Measurements from ENCODE around the gene UBALD1. TPM values are rescaled to one million over a fixed set of nuclear protein-coding genes. Genes with fewer than 3 reads are reported as not detected.

UBALD1 gene
- total RNA-seq, 1 experiment from 2014 or later = 45.9 TPM

DNA sequence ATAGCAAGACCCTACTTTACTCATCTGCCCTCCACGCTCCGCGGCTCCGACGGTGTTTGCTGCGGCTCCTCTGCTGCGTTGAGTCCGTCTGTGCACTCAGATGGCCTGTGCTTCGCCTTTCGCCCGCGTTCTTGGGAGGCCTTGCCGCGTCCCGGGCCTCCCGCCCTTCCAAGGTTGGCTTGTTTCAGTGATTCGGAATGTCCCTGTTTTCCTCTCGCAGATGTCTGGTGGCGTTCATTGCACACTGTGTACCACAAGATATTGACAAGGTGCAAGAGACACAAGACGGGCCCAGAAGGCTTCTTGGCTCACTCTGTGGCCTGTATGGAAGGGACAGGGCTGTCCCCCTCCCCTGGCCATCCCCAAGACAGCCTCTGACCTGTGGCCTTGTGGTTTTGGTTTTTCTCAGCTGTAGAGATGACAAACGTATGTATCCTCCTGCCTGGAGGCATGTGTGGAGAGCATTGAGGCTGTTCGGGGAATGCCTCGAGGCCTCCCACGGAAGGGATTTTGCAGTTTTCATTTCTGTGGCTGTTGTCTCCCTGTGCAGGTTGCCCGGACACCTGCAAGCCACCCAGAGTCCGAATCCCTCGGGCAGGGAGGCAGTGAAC, 25.3 kb upstream of the UBALD1 start:
- no peaks in the 10 kb centered on the region; a peak in 1 of 4 replicates for H3K36me3 ChIP-seq (ENCODE audit: control insufficient read depth in 1 of 2, insufficient read depth in 2 of 2, low read length in 2 of 2)
- no peak overlapping the region for H2AFZ ChIP-seq (ENCODE audit: low read depth, low read length, poor library complexity, severe bottlenecking)
- H3K9ac ChIP-seq (ENCODE audit: low read length) = no peak overlapping the region
- H3K4me3 ChIP-seq (replicated peaks in 1 of 2; ENCODE audit: low read depth in 1 of 2, low read length in 2 of 2) = no peak overlapping the region
- H3K9me3 ChIP-seq (ENCODE audit: control insufficient read depth in 1 of 2, insufficient read depth in 1 of 2, low read depth in 1 of 2, low read length in 2 of 2) = no peaks in the 10 kb centered on the region
- intact Hi-C loops (cut with micrococcal nuclease) = no loop called here
- RAD21 ChIA-PET (ENCODE audit: low non-redundant PET in 1 of 2, low total read pairs in 2 of 2, uncharacterized antibody in 2 of 2, unreplicated experiment in 2 of 2) = no interaction called here
- no peaks in the 10 kb centered on the region for H3K27me3 ChIP-seq (ENCODE audit: insufficient read depth, low read length)
- H3K27ac ChIP-seq (ENCODE audit: low read depth, low read length) = no peak overlapping the region
- H3K79me2 ChIP-seq (ENCODE audit: insufficient read depth, low read length) = peaks cover 72% of the 10 kb centered on the region
- no peaks in the 10 kb centered on the region for H3K4me1 ChIP-seq (ENCODE audit: control insufficient read depth in 1 of 2, insufficient read depth in 2 of 2, low read length in 2 of 2)
- DNase-seq (ENCODE audit: low read depth, low spot score) (no peak), ATAC-seq (no peak)
- no peaks in the 10 kb centered on the region for H3K9me2 ChIP-seq (ENCODE audit: insufficient read depth)
- TF ChIP-seq YY1 (IDR thresholded peaks at IDR 0.05; ENCODE audit: extremely low read depth, insufficient replicate concordance, low read depth, low read length) = no peak
- TF ChIP-seq CBX3 (IDR thresholded peaks at IDR 0.05; ENCODE audit: low read depth) = no peak
- no peak for TF ChIP-seq EGR1 (IDR thresholded peaks at IDR 0.05; ENCODE audit: low read depth)
- TF ChIP-seq SIN3A (IDR thresholded peaks at IDR 0.05; ENCODE audit: low read depth) = no peak
- no TSS peak for BruUV-seq (replicated peaks)
- POLR2A ChIA-PET = no interaction called here
- no peak overlapping the region for H3K4me2 ChIP-seq (ENCODE audit: low read length)
- CTCF ChIA-PET = no interaction called here
- H4K20me1 ChIP-seq (ENCODE audit: insufficient read depth) = no peaks in the 10 kb centered on the region

DNA sequence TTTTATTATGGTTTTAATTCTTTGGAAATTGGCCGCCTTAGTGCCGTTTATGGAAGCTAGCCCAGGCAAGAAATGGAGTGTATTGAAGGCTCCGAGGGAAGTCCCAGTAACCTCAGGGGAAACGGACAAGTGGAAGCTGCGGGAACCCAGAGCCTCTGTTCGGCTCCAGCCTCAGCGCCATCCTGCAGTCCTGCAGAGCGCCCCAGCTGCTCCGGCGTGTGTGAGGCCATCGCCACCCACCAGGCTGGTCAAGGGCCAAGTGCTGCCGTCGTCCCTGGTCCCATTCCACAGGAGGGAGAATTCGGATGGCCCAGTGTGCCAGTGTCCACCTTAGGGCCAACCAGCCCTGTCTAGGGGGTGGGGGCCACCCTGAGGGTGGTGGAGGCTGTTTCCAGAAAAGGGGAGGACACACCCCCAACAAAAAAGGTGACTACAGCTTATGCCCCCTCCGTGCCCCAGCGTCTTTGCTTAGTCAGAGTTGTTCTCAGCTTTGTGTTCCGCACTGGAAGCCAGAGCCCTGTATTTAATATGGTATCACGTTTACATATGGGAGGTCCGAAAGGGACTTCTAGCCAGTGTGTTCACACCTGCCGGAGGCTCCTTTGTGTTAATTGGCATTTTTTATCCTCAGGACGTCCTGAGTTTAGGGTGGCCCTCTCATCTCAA, 22.9 kb upstream of the UBALD1 start:
- H3K4me3 ChIP-seq (replicated peaks in 1 of 2; ENCODE audit: low read depth in 1 of 2, low read length in 2 of 2) = no peak overlapping the region
- ChIA-PET RAD21 (ENCODE audit: low non-redundant PET in 1 of 2, low total read pairs in 2 of 2, uncharacterized antibody in 2 of 2, unreplicated experiment in 2 of 2) (no interaction called here), POLR2A (no interaction called here), CTCF (no interaction called here)
- intact Hi-C loops (cut with micrococcal nuclease) = no loop called here
- no peaks in the 10 kb centered on the region for H3K9me3 ChIP-seq (ENCODE audit: control insufficient read depth in 1 of 2, insufficient read depth in 1 of 2, low read depth in 1 of 2, low read length in 2 of 2)
- TF ChIP-seq, protein P1, sequence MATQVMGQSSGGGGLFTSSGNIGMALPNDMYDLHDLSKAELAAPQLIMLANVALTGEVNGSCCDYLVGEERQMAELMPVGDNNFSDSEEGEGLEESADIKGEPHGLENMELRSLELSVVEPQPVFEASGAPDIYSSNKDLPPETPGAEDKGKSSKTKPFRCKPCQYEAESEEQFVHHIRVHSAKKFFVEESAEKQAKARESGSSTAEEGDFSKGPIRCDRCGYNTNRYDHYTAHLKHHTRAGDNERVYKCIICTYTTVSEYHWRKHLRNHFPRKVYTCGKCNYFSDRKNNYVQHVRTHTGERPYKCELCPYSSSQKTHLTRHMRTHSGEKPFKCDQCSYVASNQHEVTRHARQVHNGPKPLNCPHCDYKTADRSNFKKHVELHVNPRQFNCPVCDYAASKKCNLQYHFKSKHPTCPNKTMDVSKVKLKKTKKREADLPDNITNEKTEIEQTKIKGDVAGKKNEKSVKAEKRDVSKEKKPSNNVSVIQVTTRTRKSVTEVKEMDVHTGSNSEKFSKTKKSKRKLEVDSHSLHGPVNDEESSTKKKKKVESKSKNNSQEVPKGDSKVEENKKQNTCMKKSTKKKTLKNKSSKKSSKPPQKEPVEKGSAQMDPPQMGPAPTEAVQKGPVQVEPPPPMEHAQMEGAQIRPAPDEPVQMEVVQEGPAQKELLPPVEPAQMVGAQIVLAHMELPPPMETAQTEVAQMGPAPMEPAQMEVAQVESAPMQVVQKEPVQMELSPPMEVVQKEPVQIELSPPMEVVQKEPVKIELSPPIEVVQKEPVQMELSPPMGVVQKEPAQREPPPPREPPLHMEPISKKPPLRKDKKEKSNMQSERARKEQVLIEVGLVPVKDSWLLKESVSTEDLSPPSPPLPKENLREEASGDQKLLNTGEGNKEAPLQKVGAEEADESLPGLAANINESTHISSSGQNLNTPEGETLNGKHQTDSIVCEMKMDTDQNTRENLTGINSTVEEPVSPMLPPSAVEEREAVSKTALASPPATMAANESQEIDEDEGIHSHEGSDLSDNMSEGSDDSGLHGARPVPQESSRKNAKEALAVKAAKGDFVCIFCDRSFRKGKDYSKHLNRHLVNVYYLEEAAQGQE (IDR thresholded peaks at IDR 0.05; ENCODE audit: low read depth) = no peak
- TF ChIP-seq, protein P2, sequence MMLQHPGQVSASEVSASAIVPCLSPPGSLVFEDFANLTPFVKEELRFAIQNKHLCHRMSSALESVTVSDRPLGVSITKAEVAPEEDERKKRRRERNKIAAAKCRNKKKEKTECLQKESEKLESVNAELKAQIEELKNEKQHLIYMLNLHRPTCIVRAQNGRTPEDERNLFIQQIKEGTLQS (IDR thresholded peaks at IDR 0.05) = no peak
- no peaks in the 10 kb centered on the region for H3K27me3 ChIP-seq (ENCODE audit: insufficient read depth, low read length)
- DNase-seq (ENCODE audit: low read depth, low spot score) (no peak), ATAC-seq (no peak)
- no TSS peak for BruUV-seq (replicated peaks)
- H3K4me2 ChIP-seq (ENCODE audit: low read length) = no peak overlapping the region
- H4K20me1 ChIP-seq (ENCODE audit: insufficient read depth) = no peaks in the 10 kb centered on the region
- no peak overlapping the region for H3K27ac ChIP-seq (ENCODE audit: low read depth, low read length)
- peaks cover 71% of the 10 kb centered on the region for H3K79me2 ChIP-seq (ENCODE audit: insufficient read depth, low read length)
- no peaks in the 10 kb centered on the region for H3K4me1 ChIP-seq (ENCODE audit: control insufficient read depth in 1 of 2, insufficient read depth in 2 of 2, low read length in 2 of 2)
- no peak overlapping the region for H3K9ac ChIP-seq (ENCODE audit: low read length)
- H2AFZ ChIP-seq (ENCODE audit: low read depth, low read length, poor library complexity, severe bottlenecking) = no peak overlapping the region
- H3K9me2 ChIP-seq (ENCODE audit: insufficient read depth) = no peaks in the 10 kb centered on the region
- H3K36me3 ChIP-seq (ENCODE audit: control insufficient read depth in 1 of 2, insufficient read depth in 2 of 2, low read length in 2 of 2) = peaks cover 0 to 2% of the 10 kb centered on the region in 2 experiments; a peak in 3 of 4 replicates

Data from HCT116 (cell line).